Caco-2 (cell line): ENCODE results near the gene GPR83. TPM values are rescaled to one million over a fixed set of nuclear protein-coding genes. Genes with fewer than 3 reads are reported as not detected.
A peak's percentile ranks its signal among the peaks of the same experiment; 100 is the strongest.

ENCODE experiments used
- Bru-seq: library from RNA; stranded (reverse); fragments of 400-500 nt; gene quantifications from one replicate; lab custom pipeline; 2021; lab: Mats Ljungman, UMichigan
- BruChase-seq, 2 experiments: library from RNA; stranded (reverse); fragments of 400-500 nt; gene quantifications; one replicate each; lab custom pipeline; 2021; lab: Mats Ljungman, UMichigan
- BruUV-seq: library from RNA; stranded (reverse); fragments of 400-500 nt; replicated peaks from 2 replicates; lab custom pipeline; 2021; lab: Mats Ljungman, UMichigan
- CTCF ChIA-PET: fragments of 300-600 bp; sonication (Branson Sonifier 250); formaldehyde crosslinking; loops from one replicate; lab custom pipeline; 2022; ENCODE audit warnings: antibody characterized with exemption; lab: Charles Lee
- POLR2A ChIA-PET: fragments of 300-600 bp; sonication (Branson Sonifier 250); formaldehyde crosslinking; loops from one replicate; lab custom pipeline; 2022; ENCODE audit warnings: antibody characterized with exemption; lab: Charles Lee
- DNase-seq, 2 experiments: peaks; one replicate each; pipeline versions ENCODE4 v3.0.0 to v3.0.0-alpha.2; 2020 to 2022
- H3K27me3 ChIP-seq: replicated peaks from 2 replicates; pipeline ENCODE4 v1.6.0; 2011; ENCODE audit warnings: low read length; ENCODE audit not compliant: control insufficient read depth, insufficient read depth
- H3K36me3 ChIP-seq: 2 replicates; pipeline ENCODE4 v1.5.1; 2011; ENCODE audit warnings: low read length; ENCODE audit not compliant: control insufficient read depth, insufficient read depth
- H3K4me1 ChIP-seq: fragments of 250-450 bp; sonication (Bioruptor Pico); 2 replicates; pipeline ENCODE4 v1.5.1; 2020; ENCODE audit warnings: mild to moderate bottlenecking
- H3K4me3 ChIP-seq: 2 replicates; pipeline ENCODE4 v1.5.1; 2011; ENCODE audit warnings: low read depth, mild to moderate bottlenecking, control low read depth, low read length
- H3K9me3 ChIP-seq: fragments of 250-450 bp; sonication (Bioruptor Pico); 2 replicates; pipeline ENCODE4 v1.5.1; 2020; ENCODE audit warnings: mild to moderate bottlenecking, moderate library complexity
- H3K27ac Mint-ChIP-seq: one replicate; pipeline ENCODE4 v1.8.0; 2022; ENCODE audit warnings: mixed read lengths; ENCODE audit not compliant: unreplicated experiment
- H3K27me3 Mint-ChIP-seq: one replicate; pipeline ENCODE4 v1.8.0; 2022; ENCODE audit warnings: mixed read lengths; ENCODE audit not compliant: insufficient read depth, unreplicated experiment
- H3K36me3 Mint-ChIP-seq: one replicate; pipeline ENCODE4 v1.8.0; 2022; ENCODE audit warnings: mild to moderate bottlenecking, mixed read lengths; ENCODE audit not compliant: insufficient read depth, unreplicated experiment
- H3K4me1 Mint-ChIP-seq: one replicate; pipeline ENCODE4 v1.8.0; 2022; ENCODE audit warnings: low read depth, mixed read lengths; ENCODE audit not compliant: unreplicated experiment
- H3K4me3 Mint-ChIP-seq: one replicate; pipeline ENCODE4 v1.8.0; 2022; ENCODE audit warnings: mild to moderate bottlenecking, moderate library complexity, mixed read lengths; ENCODE audit not compliant: unreplicated experiment
- H3K9me3 Mint-ChIP-seq: one replicate; pipeline ENCODE4 v1.8.0; 2022; ENCODE audit warnings: mixed read lengths; ENCODE audit not compliant: unreplicated experiment
- CTCF ChIP-seq, 2 experiments: fragments of 200-600 bp in 1 of 2; IDR thresholded peaks; 1 replicate in 1 of 2; 2 replicates in 1 of 2; pipeline versions ENCODE4 v1.5.1 to v1.8.0; 2011 to 2022; ENCODE audit warnings: antibody characterized with exemption in 1 of 2, control low read depth in 1 of 2, inconsistent platforms in 1 of 2, low read depth in 1 of 2, low read length in 1 of 2, mild to moderate bottlenecking in 1 of 2, moderate library complexity in 1 of 2; ENCODE audit not compliant: insufficient read depth in 1 of 2, severe bottlenecking in 1 of 2, unreplicated experiment in 1 of 2
- intact Hi-C: fragments of 100-400 bp; cut with micrococcal nuclease; formaldehyde crosslinking; loops from one replicate; pipeline ENCODE4 v1.10.0; 2022; ENCODE audit not compliant: unreplicated experiment
- long read RNA-seq: library from polyadenylated mRNA; stranded (forward); transcript quantifications from one replicate; pipeline ENCODE4 v2.0.0, GENCODE V29; 2022
- total RNA-seq: library from RNA; stranded (reverse); gene quantifications from 2 replicates; pipeline ENCODE4 v1.2.3, GENCODE V29; 2022

GPR83 gene
- 2.7 and 2.8 TPM in 2 replicates for total RNA-seq
- Bru-seq, nascent RNA, result percentile 48 among the genes with signal in this experiment
- BruChase-seq, experiment 1, labeled RNA remaining after a 2-hour chase, result percentile 55 among the genes with signal in this experiment
- BruChase-seq, experiment 2, labeled RNA remaining after a 6-hour chase, result percentile 53 among the genes with signal in this experiment
- long read RNA-seq, partial matches to known transcripts, result 0 of 3 reads
- long read RNA-seq, other reads (novel, unspliced or antisense), result 2 of 3 reads

- Histone ChIP-seq H3K4me1 (peaks cover 6% of the 10 kb centered on the region; the same call in 1 of the 2 replicates), H3K4me3 (peak within 1 kb of the TSS; percentile 46), H3K36me3 (no peaks in the 10 kb centered on the region), H3K27me3 (peaks cover 3% of the 10 kb centered on the region), H3K9me3 (no peaks in the 10 kb centered on the region)
- H3K4me1 Mint-ChIP-seq, result peaks cover 18% of the 10 kb centered on the region
- ChIA-PET CTCF (interaction anchor here (0.8 to 1.3 kb wide), 3 partner anchors 103 to 505 kb away, joined by 3 to 4 read pairs (median 4); no protein-coding TSS in a partner anchor), POLR2A (no interaction called here)
- BruUV-seq, result no TSS peak
- no peaks in the 10 kb centered on the region for H3K36me3 Mint-ChIP-seq
- peak; percentile 56 to 65 for DNase-seq
- peak within 1 kb of the TSS; percentile 72 for H3K4me3 Mint-ChIP-seq
- intact Hi-C loops, result loop anchor here (5.0 kb wide), 2 partner anchors 89 to 219 kb away; no protein-coding TSS in a partner anchor
- TF ChIP-seq CTCF (IDR thresholded peaks at IDR 0.05; ENCODE audit: insufficient read depth in 1 of 2, low read depth in 1 of 2, low read length in 1 of 2, severe bottlenecking in 1 of 2, unreplicated experiment in 1 of 2), result no peak
- H3K27me3 Mint-ChIP-seq, result peaks cover 19% of the 10 kb centered on the region
- H3K27ac Mint-ChIP-seq, result peak within 1 kb of the TSS; percentile 0
- no peaks in the 10 kb centered on the region for H3K9me3 Mint-ChIP-seq
These were observed at the start of gene GPR83 for GRCh38 chr11:94400839-94401772. GPR83 (minus strand) TSS chr11:94401419; CDS start chr11:94401247, 172 bp downstream.

GRCh38 chr11:94450048-94450447, 48.8 kb upstream of the GPR83 start:
- H3K4me1 ChIP-seq, result peaks cover 5% of the 10 kb centered on the region; the same call in 1 of the 2 replicates
- no peaks in the 10 kb centered on the region for H3K27me3 ChIP-seq
- no peaks in the 10 kb centered on the region for H3K9me3 ChIP-seq
- ChIA-PET CTCF (no interaction called here), POLR2A (interaction anchor here (0.7 kb wide), 1 partner anchor 193 kb away, joined by 3 read pairs; no protein-coding TSS in a partner anchor)
- H3K36me3 ChIP-seq, result 0 out of 2 replicates have a peak, but pooled peaks cover 1% of the 10 kb centered on the region
- no peak overlapping the region for H3K27ac Mint-ChIP-seq
- intact Hi-C loops, result no loop called here
- H3K4me1 Mint-ChIP-seq, result no peaks in the 10 kb centered on the region
- H3K36me3 Mint-ChIP-seq, result peaks cover 40% of the 10 kb centered on the region
- DNase-seq, result no peak
- no peaks in the 10 kb centered on the region for H3K9me3 Mint-ChIP-seq
- no peaks in the 10 kb centered on the region for H3K27me3 Mint-ChIP-seq
- no peak overlapping the region for H3K4me3 Mint-ChIP-seq
- no TSS peak for BruUV-seq
- H3K4me3 ChIP-seq, result no peak overlapping the region
- TF ChIP-seq CTCF (IDR thresholded peaks at IDR 0.05; ENCODE audit: insufficient read depth in 1 of 2, low read depth in 1 of 2, low read length in 1 of 2, severe bottlenecking in 1 of 2, unreplicated experiment in 1 of 2), result no peak

- Mint-ChIP-seq H3K4me1 (no peaks in the 10 kb centered on the region), H3K27ac (no peak overlapping the region), H3K9me3 (no peaks in the 10 kb centered on the region), H3K27me3 (no peaks in the 10 kb centered on the region), H3K4me3 (no peak overlapping the region), H3K36me3 (peaks cover 42% of the 10 kb centered on the region)
- no peak overlapping the region for H3K4me3 ChIP-seq
- no peaks in the 10 kb centered on the region for H3K9me3 ChIP-seq
- intact Hi-C loops, result no loop called here
- H3K4me1 ChIP-seq, result peaks cover 5% of the 10 kb centered on the region; the same call in 1 of the 2 replicates
- TF ChIP-seq CTCF (IDR thresholded peaks at IDR 0.05; ENCODE audit: insufficient read depth in 1 of 2, low read depth in 1 of 2, low read length in 1 of 2, severe bottlenecking in 1 of 2, unreplicated experiment in 1 of 2), result no peak
- H3K27me3 ChIP-seq, result no peaks in the 10 kb centered on the region
- peak in 1 of 2 experiments; percentile 19 for DNase-seq
- 0 out of 2 replicates have a peak, but pooled peaks cover 1% of the 10 kb centered on the region for H3K36me3 ChIP-seq
- no TSS peak for BruUV-seq
- ChIA-PET POLR2A (no interaction called here), CTCF (no interaction called here)
These were observed 48.2 kb upstream of the GPR83 start for GRCh38 chr11:94449437-94449836.
